Thoracic aorta (tissue), 2 donors: Measurements from ENCODE around the gene ZDHHC18. TPM values are rescaled to one million over a fixed set of nuclear protein-coding genes. Genes with fewer than 3 reads are reported as not detected.

ENCODE experiments used
- ATAC-seq: fragments of 150-250 bp; one replicate; pipeline ENCODE4 v1.8.0; 2017; ENCODE audit warnings: low read depth; ENCODE audit not compliant: insufficient number of reproducible peaks, low FRiP score
- DNase-seq: peaks from one replicate; pipeline ENCODE4 v3.0.0-alpha.2; 2020; ENCODE audit warnings: low spot score
- H3K27ac ChIP-seq, 2 donors: fragments of 200-600 bp; sonication (generic); 1 replicate in 1 of 2; 2 replicates in 1 of 2; pipeline ENCODE4 v1.5.1; 2016; ENCODE audit warnings: mild to moderate bottlenecking in 2 of 2, moderate library complexity in 2 of 2
- H3K27me3 ChIP-seq: fragments of 200-600 bp; sonication (generic); replicated peaks from 2 replicates; pipeline ENCODE4 v1.6.0; 2016; ENCODE audit warnings: mild to moderate bottlenecking; ENCODE audit not compliant: insufficient read depth
- H3K36me3 ChIP-seq: fragments of 200-600 bp; sonication (generic); one replicate; pipeline ENCODE4 v1.5.1; 2016
- H3K4me1 ChIP-seq, 2 donors: fragments of 200-600 bp; sonication (generic); 1 replicate in 1 of 2; 2 replicates in 1 of 2; pipeline versions ENCODE4 v1.5.1 to v1.6.0; 2016; ENCODE audit warnings: low read depth in 2 of 2, mild to moderate bottlenecking in 1 of 2; ENCODE audit not compliant: control insufficient read depth in 1 of 2
- H3K4me3 ChIP-seq: fragments of 200-600 bp; sonication (generic); 2 replicates; pipeline ENCODE4 v1.5.1; 2016; ENCODE audit warnings: mild to moderate bottlenecking
- H3K9me3 ChIP-seq: fragments of 200-600 bp; sonication (generic); 2 replicates; pipeline ENCODE4 v1.5.1; 2016
- total RNA-seq, 2 donors: library from RNA; depleted of rRNA; stranded (reverse); fragments of >200 nt; gene quantifications; one replicate each; pipeline versions ENCODE4 v1.1.0 to v1.2.3, GENCODE V29; 2016
- TF ChIP-seq, protein P1 (sequence below): fragments of 200-600 bp; sonication (generic); IDR thresholded peaks from one replicate; pipeline ENCODE4 v1.5.1; 2019; ENCODE audit warnings: antibody characterized with exemption

The ZDHHC18 gene
- total RNA-seq, 2 donors from 2014 or later, result 13.3 to 29.9 TPM

DNA sequence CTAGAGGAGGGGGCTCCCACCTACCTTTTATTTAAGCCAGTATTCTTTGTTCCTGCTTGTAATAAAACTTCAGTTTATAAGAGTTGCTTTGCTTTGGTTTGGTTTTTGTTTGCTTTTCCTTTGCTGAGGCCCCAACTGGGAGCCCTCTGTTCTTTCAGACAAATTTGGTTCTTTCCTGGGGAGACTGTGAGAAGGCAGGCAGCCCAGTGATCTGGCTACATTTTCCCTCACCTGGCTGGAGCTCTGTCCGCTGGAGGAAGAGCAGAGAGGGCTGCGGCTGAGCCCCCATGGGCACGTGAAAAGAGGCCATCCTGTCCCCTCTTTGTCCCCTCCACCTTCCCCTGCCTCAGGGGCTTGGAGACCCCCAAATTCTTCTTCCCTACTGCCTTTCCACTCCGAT is 29.1 kb downstream of the ZDHHC18 start:
- Histone ChIP-seq H3K27ac (no peak overlapping the region), H3K36me3 (peaks cover 17% of the 10 kb centered on the region), H3K9me3 (no peaks in the 10 kb centered on the region), H3K27me3 (no peaks in the 10 kb centered on the region), H3K4me1 (no peaks in the 10 kb centered on the region), H3K4me3 (no peak overlapping the region)
- DNase-seq (no peak), ATAC-seq (no peak)
- TF ChIP-seq, protein P1, sequence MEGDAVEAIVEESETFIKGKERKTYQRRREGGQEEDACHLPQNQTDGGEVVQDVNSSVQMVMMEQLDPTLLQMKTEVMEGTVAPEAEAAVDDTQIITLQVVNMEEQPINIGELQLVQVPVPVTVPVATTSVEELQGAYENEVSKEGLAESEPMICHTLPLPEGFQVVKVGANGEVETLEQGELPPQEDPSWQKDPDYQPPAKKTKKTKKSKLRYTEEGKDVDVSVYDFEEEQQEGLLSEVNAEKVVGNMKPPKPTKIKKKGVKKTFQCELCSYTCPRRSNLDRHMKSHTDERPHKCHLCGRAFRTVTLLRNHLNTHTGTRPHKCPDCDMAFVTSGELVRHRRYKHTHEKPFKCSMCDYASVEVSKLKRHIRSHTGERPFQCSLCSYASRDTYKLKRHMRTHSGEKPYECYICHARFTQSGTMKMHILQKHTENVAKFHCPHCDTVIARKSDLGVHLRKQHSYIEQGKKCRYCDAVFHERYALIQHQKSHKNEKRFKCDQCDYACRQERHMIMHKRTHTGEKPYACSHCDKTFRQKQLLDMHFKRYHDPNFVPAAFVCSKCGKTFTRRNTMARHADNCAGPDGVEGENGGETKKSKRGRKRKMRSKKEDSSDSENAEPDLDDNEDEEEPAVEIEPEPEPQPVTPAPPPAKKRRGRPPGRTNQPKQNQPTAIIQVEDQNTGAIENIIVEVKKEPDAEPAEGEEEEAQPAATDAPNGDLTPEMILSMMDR, result no peak

DNA sequence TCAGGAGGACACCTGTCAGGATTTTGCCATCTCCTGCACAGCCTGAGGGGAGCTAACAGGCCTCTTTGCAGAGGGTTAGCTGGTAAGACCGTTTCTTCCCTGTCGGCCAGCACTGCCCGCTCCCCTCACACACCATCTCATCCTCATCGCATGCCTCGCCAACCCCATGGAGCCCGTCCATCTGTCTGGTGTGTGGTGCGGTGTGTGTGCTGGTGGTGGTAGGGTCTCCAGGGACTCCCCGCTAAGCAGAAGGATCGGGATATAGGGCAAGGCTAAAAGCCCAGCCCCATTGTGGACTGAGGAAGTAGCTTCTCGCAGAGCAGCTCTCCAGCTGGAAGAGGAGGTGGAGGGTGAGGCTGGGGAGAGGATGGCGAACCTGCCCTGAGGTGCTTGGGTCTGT is 29.7 kb downstream of the ZDHHC18 start:
- TF ChIP-seq, protein P1, result no peak
- no peak overlapping the region for H3K27ac ChIP-seq
- H3K27me3 ChIP-seq, result no peaks in the 10 kb centered on the region
- no peak for DNase-seq
- no peaks in the 10 kb centered on the region for H3K4me1 ChIP-seq
- H3K9me3 ChIP-seq, result no peaks in the 10 kb centered on the region
- no peak for ATAC-seq
- H3K4me3 ChIP-seq, result no peak overlapping the region
- peaks cover 13% of the 10 kb centered on the region for H3K36me3 ChIP-seq

DNA sequence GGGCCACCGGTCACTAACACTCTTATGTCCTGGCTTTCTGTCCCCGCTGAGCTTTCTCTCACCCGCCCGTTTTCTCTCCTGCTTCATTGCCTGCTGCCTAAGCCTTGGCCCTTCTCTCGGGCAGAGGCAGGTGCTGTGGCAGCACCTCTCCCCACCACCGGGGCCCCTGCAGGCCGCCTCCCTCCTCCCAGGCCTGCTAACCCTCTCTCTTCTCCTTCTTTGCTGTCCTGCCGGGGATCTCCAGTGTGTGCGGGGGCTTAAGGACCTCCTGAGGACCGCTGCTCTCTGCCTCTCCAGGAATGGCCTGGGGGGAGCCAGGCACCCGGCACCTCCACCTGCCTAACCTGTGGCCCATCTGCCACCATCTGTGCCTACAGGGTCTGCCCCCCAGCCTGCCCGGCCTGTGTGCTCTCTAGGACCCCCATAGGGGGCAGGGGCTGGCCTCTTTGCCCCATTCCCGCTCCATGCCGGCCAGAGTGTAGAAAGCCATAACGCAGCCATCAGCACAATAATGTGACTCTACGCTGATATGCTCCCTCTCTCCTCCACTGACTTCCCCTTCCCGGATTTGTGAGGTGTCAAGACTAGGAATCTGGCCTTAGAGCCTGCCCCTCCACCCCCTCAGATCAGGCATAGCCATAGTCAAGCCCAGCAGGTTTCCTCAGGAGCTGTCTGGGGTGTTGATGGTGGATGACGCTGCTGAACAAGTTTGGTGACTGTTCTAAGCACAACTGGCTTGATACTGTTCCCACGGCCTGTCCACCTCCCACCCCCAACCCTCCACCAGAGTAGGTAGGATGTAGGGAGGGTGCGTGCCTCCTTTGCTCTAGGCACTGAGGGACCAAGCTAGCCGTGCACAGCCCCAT is 30.3 kb downstream of the ZDHHC18 start:
- Histone ChIP-seq H3K4me3 (no peak overlapping the region), H3K27me3 (no peaks in the 10 kb centered on the region), H3K27ac (no peak overlapping the region), H3K9me3 (no peaks in the 10 kb centered on the region), H3K4me1 (no peaks in the 10 kb centered on the region), H3K36me3 (peaks cover 13% of the 10 kb centered on the region)
- TF ChIP-seq, protein P1, result no peak
- no peak for ATAC-seq
- DNase-seq, result no peak

DNA sequence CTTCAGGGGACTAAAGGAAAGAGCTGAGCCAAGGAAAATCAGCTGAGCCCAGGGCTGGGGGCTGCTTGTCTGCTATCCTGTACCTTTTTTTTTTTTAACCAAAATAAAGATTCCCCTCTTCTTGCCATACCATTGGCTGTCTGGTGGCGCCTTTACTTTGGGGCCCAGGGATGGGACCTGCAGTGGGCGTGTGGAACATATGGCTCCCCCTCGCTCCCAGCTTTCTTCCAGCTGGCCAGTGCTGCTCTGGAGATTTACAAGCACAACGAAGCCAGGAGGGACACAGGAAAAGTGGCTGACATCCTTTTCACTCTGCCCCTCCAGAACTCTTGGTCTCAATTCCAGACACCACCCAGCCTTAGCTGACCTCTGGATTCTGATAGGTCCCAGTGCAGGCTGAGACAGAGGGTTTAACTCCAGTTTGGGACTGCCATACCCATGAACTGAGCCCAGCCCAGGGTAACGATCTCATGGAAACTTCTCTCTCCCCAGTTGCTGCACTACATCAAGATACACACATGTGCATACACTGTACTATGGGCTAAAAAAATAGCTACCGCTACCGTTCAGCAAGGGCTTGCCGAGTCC is 31.1 kb downstream of the ZDHHC18 start:
- H3K27me3 ChIP-seq, result no peaks in the 10 kb centered on the region
- no peak overlapping the region for H3K27ac ChIP-seq
- H3K36me3 ChIP-seq, result peaks cover 7% of the 10 kb centered on the region
- no peaks in the 10 kb centered on the region for H3K4me1 ChIP-seq
- H3K4me3 ChIP-seq, result no peak overlapping the region
- TF ChIP-seq, protein P1, result no peak
- no peaks in the 10 kb centered on the region for H3K9me3 ChIP-seq
- DNase-seq, result no peak
- no peak for ATAC-seq

DNA sequence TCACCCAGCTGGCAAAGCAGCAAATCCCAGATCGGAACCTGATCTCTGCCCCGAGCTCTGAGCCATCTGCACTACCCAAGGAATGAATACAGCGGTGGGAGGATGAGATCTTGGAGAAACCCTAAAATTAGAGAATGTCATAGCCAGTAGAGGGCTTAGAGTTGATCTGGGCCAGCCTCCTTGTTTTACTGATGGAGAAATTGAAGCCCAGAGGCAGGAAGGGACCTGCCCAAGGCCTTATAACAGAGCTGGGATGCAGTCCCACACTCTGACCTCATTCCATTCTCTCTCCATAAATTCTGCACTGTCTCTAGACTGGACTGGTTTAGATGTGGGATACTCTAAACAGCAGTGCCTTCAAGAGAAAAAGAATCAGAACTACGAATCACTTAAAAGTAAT is 31.7 kb downstream of the ZDHHC18 start:
- TF ChIP-seq, protein P1, result no peak
- ATAC-seq (no peak), DNase-seq (no peak)
- Histone ChIP-seq H3K27me3 (no peaks in the 10 kb centered on the region), H3K27ac (no peak overlapping the region), H3K36me3 (peaks cover 7% of the 10 kb centered on the region), H3K9me3 (no peaks in the 10 kb centered on the region), H3K4me3 (no peak overlapping the region), H3K4me1 (no peaks in the 10 kb centered on the region)
